ENCODE measurements around the gene EML4. TPM values are rescaled to one million over a fixed set of nuclear protein-coding genes. Genes with fewer than 3 reads are reported as not detected.

Gene EML4
- total and polyA plus RNA-seq, 2 of the 13 experiments (the other 11 are each of a cell fraction or from before 2014, with no cell fraction given), result 243 to 476 TPM

GRCh38 chr2:42124011-42124785 lies 45.0 kb upstream of the EML4 start (continued):
- TF ChIP-seq, protein P1, sequence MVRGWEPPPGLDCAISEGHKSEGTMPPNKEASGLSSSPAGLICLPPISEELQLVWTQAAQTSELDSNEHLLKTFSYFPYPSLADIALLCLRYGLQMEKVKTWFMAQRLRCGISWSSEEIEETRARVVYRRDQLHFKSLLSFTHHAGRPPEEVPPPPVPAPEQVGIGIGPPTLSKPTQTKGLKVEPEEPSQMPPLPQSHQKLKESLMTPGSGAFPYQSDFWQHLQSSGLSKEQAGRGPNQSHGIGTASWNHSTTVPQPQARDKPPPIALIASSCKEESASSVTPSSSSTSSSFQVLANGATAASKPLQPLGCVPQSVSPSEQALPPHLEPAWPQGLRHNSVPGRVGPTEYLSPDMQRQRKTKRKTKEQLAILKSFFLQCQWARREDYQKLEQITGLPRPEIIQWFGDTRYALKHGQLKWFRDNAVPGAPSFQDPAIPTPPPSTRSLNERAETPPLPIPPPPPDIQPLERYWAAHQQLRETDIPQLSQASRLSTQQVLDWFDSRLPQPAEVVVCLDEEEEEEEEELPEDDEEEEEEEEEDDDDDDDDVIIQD (CRISPR knock-in tag; IDR thresholded peaks at IDR 0.05; ENCODE audit: low read depth), result peak; percentile 53; the same call in 1 of the 2 replicates
- TF ChIP-seq, protein P2, sequence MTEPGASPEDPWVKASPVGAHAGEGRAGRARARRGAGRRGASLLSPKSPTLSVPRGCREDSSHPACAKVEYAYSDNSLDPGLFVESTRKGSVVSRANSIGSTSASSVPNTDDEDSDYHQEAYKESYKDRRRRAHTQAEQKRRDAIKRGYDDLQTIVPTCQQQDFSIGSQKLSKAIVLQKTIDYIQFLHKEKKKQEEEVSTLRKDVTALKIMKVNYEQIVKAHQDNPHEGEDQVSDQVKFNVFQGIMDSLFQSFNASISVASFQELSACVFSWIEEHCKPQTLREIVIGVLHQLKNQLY (CRISPR knock-in tag; IDR thresholded peaks at IDR 0.05), result 0 out of 2 replicates have a peak, but pooled peaks have one; percentile 22
- TF ChIP-seq DMAP1 (CRISPR knock-in tag; IDR thresholded peaks at IDR 0.05) (0 out of 2 replicates have a peak, but pooled peaks have one; percentile 5), SAP130 (CRISPR knock-in tag; IDR thresholded peaks at IDR 0.05; ENCODE audit: low read depth) (peak; percentile 69), ATF1 (CRISPR knock-in tag; IDR thresholded peaks at IDR 0.05) (peak; percentile 77; the same call in 1 of the 2 replicates), ZNF414 (CRISPR knock-in tag; IDR thresholded peaks at IDR 0.05) (no peak), GATAD2A (CRISPR knock-in tag; IDR thresholded peaks at IDR 0.05) (0 out of 2 replicates have a peak, but pooled peaks have one; percentile 22), MBD4 (IDR thresholded peaks at IDR 0.05; ENCODE audit: borderline replicate concordance, low read length) (no peak), ELF3 (CRISPR knock-in tag; IDR thresholded peaks at IDR 0.05) (peak; percentile 87), ZNF251 (CRISPR knock-in tag; IDR thresholded peaks at IDR 0.05) (no peak), ZMYM3 (CRISPR knock-in tag; IDR thresholded peaks at IDR 0.05) (no peak), NR2F6 (IDR thresholded peaks at IDR 0.05) (peak; percentile 26; the same call in 1 of the 2 replicates), NR2F6 (CRISPR knock-in tag; IDR thresholded peaks at IDR 0.05) (peak; percentile 73), MEF2D (CRISPR knock-in tag; IDR thresholded peaks at IDR 0.05) (peak; percentile 67; the same call in 1 of the 2 replicates), ZNF580 (CRISPR knock-in tag; IDR thresholded peaks at IDR 0.05; ENCODE audit: borderline replicate concordance, low read depth) (no peak), SOX5 (CRISPR knock-in tag; IDR thresholded peaks at IDR 0.05; ENCODE audit: borderline replicate concordance) (peak; percentile 71; the same call in 1 of the 2 replicates), LCORL (IDR thresholded peaks at IDR 0.05) (no peak), LCORL (CRISPR knock-in tag; IDR thresholded peaks at IDR 0.05) (peak; percentile 31; the same call in 1 of the 2 replicates), PPARG (CRISPR knock-in tag; conservative IDR thresholded peaks at IDR 0.05) (peak; percentile 86), CREM (IDR thresholded peaks at IDR 0.05) (peak; percentile 71), CREM (CRISPR knock-in tag; IDR thresholded peaks at IDR 0.05) (no peak), ZC3H4 (CRISPR knock-in tag; IDR thresholded peaks at IDR 0.05; ENCODE audit: borderline replicate concordance) (no peak), RXRB (CRISPR knock-in tag; IDR thresholded peaks at IDR 0.05; ENCODE audit: borderline replicate concordance) (peak; percentile 74; the same call in 1 of the 2 replicates), ZMAT3 (CRISPR knock-in tag; conservative IDR thresholded peaks at IDR 0.05) (no peak), ZNF335 (CRISPR knock-in tag; IDR thresholded peaks at IDR 0.05) (0 out of 2 replicates have a peak, but pooled peaks have one; percentile 40), ETV5 (CRISPR knock-in tag; IDR thresholded peaks at IDR 0.05; ENCODE audit: borderline replicate concordance) (peak; percentile 78; the same call in 1 of the 2 replicates)
- TF ChIP-seq, protein P3, sequence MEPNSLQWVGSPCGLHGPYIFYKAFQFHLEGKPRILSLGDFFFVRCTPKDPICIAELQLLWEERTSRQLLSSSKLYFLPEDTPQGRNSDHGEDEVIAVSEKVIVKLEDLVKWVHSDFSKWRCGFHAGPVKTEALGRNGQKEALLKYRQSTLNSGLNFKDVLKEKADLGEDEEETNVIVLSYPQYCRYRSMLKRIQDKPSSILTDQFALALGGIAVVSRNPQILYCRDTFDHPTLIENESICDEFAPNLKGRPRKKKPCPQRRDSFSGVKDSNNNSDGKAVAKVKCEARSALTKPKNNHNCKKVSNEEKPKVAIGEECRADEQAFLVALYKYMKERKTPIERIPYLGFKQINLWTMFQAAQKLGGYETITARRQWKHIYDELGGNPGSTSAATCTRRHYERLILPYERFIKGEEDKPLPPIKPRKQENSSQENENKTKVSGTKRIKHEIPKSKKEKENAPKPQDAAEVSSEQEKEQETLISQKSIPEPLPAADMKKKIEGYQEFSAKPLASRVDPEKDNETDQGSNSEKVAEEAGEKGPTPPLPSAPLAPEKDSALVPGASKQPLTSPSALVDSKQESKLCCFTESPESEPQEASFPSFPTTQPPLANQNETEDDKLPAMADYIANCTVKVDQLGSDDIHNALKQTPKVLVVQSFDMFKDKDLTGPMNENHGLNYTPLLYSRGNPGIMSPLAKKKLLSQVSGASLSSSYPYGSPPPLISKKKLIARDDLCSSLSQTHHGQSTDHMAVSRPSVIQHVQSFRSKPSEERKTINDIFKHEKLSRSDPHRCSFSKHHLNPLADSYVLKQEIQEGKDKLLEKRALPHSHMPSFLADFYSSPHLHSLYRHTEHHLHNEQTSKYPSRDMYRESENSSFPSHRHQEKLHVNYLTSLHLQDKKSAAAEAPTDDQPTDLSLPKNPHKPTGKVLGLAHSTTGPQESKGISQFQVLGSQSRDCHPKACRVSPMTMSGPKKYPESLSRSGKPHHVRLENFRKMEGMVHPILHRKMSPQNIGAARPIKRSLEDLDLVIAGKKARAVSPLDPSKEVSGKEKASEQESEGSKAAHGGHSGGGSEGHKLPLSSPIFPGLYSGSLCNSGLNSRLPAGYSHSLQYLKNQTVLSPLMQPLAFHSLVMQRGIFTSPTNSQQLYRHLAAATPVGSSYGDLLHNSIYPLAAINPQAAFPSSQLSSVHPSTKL (CRISPR knock-in tag; IDR thresholded peaks at IDR 0.05), result peak; percentile 82

Measured in HepG2 (cell line).